ENCODE data around the gene NOL7.

NOL7 gene

DNA sequence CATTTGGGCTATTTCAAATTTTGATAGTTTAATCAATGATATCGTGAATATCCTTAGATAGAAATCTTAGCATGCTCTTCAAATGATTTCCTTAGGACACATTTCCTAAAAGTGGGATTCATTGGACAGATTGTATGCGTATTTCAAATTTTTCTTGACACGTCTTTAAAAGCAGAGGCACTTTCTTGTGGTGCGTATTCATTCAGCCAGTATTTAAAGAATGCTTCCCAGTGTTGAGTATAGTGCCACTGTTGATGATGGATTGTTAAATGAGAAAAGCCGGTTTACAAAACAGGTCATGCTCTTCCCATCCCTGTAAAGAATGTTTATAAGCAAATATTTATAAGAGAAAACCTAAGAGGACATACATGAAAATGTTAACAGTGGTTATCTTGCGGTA, 15.1 kb upstream of the NOL7 start:
- no peak for DNase-seq

DNA sequence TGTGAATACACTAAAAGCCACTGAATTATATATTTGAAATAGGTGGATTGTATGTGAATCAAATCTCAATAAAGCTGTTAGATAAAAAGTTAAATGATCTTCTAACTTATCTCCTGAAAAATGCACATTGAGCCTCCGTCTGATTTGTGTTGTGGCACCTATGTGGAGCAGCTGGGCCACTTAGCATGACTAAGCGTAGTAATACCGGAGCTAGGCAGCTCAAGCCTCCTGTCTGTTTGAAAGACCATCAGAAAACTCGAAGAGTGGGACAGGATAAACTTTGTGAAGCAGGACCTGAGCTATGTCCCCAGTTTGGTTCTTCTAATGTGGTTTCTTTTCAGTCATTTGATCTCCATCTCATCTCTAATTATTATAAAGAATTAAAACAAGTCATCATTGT, 11.0 kb upstream of the NOL7 start:
- DNase-seq: no peak

DNA sequence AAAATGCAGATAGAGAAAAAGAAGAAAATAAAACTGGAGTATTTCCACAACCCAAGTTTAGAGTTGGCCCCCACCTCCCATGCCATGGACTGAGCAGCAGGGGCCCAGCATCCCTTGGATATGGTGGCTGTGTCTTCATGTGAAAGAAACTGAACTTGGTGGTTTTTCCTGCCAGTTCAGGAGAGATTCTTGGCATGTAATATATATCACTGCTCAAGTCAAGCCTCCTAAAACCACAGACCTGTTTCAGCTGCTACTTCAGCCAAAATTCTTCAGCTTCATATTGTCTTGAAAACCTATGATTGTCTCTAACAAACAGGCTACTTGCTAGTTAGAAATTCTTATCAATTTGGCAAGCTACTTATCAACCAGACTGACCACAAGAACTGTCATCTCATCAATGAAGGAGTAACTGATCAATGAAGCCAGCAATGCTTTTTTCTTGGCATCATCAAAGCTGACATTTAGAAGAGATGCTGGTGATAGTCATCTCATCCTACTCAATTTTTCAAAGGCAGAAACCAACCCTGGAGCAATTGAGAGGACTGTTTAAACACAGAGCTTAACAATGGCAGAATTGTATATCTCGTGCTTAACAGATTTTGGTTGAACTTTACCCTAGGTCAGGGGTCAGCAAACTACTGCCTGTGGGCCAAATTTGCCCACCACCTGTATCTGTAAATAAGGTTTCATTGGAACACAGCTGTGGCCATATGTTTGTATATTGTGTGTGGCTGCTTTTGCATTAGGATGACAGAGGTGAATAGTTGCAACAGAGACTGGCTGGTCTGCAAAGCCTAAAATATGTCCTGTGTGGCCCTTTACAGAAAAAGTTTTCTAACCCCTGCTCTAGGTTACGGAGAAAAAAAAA, 10.4 kb upstream of the NOL7 start:
- no peak for DNase-seq

DNA sequence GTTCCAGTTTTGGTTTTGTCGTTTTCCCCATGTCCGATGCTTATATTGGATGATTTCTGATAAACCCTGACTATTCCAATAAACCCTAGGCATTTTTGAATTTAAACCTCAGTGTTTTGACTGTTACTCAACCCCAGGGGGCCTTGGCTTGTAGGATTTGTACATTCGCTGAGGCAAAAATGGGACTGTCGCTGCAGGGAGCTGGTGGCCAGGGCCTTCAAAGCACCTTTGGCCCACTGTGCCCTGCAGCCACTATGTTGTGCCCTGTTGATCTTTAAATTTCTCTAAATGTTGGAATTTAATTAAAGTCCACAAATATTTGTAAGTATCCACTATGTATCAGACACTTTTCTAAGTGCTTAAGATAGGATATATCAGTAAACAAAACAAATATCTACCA, 9.5 kb upstream of the NOL7 start:
- DNase-seq: no peak

DNA sequence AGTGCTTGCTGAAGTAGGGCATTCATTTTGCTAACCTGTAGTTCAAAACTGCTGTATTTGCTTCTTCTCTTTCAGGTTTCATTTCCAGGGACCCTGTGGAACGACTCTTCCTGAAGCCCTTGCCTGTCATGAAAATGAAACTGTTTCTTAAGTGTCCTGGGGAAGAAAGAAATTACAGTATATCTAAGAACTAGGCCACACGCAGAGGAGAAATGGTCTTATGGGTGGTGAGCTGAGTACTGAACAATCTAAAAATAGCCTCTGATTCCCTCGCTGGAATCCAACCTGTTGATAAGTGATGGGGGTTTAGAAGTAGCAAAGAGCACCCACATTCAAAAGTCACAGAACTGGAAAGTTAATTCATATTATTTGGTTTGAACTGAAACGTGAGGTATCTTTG, 3.4 kb upstream of the NOL7 start:
- no peak for DNase-seq

DNA sequence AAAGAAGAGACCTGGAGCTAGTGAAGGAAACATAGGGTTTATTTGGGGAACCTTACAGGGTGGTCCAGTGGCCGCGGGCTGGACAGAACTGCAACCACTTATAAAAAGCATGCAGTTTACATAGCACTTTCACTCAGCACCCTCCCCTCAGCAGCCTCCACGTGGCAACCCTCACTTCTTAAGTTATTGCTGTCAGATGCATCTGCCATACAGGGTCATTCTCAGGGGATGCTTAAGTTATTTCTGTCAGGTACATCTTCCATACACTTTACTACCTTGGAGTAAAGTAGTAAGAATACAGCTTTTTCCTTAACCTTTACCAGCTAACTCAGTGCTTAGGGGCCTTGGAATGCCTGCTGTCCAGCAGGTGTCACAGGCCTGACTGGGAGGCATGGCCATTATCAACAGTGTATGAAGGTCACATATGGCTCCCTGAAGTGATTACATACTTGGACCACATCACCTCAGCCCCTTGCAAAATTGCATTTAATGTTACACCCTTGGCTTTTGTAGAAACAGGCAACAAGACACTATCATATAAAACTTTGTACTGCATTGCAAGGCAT, 2.0 kb upstream of the NOL7 start:
- no peak for DNase-seq

DNA sequence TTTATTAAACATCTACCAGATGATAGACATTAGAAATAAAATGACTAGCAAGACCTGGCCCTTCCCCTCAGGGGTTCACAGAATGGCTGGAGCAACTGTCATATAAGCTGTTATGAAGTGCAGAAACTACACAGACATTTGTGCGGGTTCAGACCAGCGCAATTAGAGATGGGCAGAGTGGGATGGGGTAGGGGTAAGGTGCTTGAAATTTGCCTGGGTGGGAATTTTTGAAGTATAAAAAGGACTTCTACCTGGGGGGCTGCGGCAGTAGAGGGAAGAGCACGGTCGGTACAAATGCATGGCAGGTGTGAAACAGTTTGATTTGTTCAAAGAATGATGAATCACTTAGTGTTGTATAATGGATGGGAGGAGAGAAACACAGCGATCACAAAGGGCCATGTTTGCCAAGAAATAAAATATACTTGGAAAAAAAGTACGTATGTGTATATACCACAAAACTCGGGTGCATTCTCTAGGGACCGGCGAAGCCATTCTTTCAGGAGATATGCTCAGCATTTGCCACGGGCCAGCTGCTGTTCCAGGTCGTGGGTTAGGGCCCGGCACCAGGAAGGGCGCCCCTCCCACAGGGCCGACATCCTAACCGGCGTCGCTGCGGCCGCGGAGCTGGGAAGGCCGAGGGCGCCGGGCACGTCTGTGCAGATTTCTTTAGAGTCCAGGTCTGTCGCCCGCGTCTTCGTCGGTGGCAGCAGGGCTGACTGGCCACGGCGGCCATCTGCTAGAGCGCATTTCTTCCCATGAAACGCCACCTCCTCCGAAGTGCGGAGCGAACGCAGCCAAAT, 809 bp upstream of the NOL7 start:
- no peak for DNase-seq

DNA sequence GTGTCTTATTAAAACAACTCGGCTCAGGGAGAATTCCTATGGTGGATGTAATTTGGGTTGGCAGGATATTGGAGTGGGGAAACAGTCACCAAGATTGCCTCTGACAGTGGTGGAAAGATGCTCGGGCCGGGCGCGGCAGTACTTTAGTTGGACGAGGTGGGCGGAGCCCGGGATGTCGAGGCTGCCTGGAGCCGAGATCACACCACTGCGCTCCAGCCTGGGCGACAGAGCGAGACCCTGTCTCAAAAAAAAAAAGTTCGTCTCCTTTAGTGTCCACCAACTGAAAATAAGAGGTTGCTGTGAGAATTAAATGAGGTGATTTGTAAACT, 621 bp downstream of the NOL7 start:
- DNase-seq: peak; percentile 31

DNA sequence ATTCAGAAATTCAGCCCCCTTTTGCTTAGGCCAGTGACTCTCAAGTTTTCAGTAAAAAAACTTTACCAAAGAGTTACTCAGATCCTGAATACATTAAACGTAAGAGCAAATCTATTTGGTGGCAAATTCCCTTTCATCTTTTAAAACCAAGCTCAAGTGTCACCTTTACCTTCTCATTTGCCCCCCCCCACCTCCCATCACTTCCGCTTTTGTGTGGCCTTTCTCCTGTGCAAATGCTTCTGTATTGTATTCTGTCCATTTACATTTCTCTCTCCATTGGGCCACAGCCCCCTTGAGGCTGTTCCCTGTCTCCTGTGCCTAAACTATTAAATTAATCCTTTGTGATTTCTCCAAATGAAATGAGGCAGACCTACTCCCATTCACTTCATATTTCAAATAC, 1.9 kb downstream of the NOL7 start:
- no peak for DNase-seq

DNA sequence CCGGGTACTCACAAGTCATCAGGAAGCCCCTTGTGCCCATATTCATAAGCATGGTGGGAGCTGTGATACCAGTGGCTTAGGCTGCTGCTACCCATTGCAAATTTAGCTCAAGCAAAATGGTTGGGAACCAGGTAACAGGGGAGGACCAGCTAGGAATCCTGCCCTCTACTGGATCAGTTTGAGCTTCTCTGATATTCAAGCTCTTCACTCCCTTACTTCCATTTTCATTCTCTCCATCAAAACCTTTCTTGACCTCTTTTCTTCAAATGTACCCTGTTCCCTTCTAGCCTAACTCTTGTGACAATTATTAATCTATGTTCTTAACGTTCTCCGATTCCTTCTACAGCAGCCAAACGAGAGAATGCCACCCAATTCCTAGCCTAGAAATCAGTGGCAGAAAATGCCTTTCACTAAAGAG, 9.7 kb downstream of the NOL7 start:
- no peak for DNase-seq

DNA sequence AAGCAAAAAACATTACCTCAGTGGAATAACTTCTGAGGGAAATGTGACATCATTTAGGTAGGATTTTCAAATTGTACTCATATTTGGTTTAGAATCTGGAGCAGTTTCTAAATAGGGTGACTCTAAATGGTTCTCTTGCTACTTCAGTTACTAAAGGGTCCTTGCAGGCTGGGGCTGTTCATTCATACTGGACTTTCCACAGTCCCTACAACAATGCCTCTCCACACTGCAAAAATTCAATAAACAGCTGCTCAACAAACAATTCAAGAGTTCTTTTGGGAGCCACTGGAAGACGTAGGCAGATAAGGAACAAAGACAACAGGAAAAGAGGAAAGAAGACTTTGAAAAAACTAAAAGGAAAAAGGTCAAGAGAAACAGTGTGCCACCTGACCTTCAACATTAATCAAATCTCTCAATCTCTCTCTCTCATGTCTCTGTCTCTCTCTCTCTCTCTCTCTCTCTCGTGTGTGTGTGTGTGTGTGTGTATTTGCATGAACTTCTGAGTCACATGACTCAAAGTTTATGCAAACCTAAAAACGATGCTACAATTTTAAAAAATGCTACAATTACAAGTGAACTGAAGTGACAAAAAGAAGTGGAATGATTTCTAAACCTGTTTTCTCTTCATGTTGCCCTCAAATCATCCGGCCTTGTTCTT, 14.5 kb downstream of the NOL7 start:
- no peak for DNase-seq

DNA sequence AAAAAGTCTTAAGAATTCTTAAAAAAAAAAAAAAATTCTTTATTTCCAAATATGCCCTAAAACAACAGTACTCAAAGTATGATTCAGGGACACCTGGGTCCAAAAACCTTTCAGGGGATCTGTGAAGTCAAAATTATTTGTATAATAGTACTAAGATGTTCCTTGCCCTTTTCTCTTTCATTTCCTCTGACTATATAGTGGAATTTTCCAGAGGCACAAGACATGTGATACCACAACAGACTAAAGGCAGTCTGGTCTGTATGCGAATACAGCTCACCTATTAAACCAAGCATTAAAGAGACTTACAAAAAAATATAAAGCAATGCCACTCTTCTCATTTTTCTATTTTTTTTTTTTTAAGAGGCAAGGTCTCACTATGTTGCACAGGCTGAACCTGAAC, 15.4 kb downstream of the NOL7 start:
- no peak for DNase-seq

DNA sequence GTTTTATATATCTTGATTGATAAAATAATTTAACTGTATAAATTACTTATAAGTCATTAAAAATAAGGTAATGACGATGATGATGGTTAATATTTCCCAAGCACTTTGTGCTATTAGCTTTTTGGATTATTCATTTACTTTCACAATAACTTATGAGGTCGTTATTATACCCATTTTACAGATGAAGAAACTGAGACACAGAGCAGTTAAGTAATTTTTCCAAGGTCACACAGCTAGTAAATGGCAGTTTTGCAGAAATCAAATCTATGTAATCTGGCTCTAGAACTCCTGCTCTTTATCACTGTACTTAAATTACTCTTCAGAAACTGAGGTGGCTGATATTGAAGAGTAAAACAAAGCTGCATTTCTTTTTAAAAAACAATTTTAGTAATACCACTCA, 18.2 kb downstream of the NOL7 start:
- no peak for DNase-seq

DNA sequence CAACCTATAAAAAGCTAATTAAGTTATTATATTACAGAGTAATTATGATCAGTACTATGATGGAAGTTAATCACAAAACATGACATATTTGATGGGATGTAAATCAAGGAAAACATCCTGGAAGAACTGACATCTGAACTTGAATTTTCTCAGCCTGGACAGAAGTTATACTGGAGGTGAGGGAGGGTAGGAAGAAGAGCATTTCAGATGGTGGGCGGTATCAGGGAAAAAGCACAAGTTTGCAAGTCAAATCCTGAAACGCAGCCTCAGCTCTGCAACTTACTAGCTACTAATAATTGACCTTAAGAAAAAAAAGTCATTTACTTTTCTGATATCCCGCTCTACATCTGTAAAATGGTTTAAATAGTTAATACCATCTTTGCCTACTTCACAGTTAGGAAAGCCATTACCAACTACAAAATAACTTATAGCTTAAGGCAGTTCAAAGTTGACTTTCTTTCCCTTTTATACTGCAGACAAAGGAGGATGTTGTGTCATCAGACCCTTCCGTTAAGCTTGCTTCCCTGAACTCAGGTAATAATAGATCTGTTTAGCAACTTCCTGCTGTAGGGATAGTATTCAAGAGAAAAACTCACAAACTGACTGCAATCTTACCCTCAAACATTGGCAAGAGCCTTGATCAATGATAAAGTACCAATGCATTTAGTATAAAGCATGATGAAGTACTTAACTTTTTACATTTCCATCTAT, 21.0 kb downstream of the NOL7 start:
- DNase-seq: no peak

DNA sequence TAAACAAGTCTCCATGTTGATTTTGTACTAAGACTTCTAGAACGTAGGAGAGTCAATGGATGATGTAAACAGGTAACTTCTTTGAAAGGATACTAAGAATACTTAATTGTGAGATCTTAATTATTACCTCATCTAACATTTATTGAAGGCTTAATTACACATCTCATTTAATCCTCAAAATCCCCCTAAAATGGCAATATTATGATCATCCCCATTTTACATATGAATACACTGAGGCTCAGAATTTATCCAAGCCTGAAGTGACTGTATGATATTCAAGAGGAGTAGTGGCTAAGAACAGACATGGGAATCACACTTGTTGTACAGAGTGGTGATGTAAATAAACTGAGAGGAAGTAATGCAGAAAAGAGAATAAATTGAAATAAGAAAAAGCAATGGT, 22.9 kb downstream of the NOL7 start:
- no peak for DNase-seq

DNA sequence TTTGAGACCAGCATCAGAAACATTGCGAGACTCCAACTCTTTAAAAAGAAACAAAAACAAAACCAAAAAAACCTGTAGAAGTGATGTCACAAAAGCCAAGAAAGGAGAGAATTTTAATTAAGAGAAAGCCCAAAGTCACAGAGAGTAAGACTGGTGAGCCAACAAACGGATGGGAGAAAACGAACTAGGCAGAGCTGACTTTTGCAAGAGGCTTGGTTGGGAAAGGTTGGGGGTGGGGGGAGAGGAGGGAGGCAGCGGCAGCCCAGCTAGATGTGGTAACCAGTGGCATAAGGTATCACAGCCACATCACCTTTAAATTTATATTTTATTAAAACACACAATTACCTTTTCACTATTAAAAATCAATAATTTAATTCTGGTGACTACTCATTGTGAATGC, 23.5 kb downstream of the NOL7 start:
- DNase-seq: no peak

DNA sequence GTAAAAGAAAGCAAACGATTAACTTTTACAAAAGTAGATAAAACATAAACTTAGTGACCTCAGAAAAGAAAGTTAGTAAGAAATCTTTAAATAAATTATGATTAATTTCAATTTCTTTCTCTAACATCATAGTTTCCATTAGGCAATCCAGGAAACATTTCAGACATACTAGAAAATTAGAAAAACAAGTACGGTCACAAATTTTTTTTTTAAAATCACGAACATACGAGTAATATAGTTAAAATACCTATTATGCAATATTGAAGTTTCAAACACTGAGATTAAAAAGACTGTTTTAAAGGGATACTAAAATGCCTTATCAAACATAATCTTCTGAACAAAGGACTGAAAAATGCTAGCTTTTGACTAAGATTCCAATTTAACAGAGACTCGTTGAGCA, 26.2 kb downstream of the NOL7 start:
- no peak for DNase-seq

DNA sequence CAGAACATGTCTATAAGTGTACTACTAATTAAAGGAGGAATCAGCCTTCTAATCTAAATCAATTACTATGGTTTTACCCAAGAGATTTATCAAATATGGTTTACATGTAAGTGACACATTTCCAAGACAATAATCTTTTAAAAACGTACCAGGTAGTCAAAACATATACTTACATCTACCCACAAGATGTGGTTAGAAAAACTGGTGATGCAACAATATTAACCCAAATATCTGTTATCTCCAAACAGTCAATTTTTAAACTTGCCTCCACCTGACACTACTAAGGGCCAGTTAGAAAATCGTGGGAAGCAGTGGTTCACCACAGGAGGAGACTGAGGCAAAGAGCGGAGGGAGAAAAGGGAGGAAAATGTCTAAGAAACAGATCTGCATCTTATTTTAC, 28.0 kb downstream of the NOL7 start:
- DNase-seq: no peak

DNA sequence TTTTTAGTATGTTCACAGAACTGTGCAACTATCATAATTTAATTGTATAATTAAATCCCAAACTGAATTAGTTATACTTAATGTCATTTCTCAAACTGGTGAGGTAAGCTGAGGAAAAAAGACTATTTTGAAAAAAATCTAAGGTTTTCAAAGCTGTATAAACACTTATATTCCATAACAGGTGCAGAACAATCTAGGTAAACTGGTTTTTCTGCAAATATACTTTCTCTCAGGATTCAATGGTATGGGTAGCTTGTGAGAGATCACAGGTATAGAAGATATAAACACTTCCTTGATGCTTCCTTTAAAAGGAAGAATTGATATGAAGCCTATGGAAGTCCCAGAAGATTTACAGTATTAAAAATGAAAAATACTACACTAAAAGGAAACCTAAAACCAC, 33.7 kb downstream of the NOL7 start:
- no peak for DNase-seq

DNA sequence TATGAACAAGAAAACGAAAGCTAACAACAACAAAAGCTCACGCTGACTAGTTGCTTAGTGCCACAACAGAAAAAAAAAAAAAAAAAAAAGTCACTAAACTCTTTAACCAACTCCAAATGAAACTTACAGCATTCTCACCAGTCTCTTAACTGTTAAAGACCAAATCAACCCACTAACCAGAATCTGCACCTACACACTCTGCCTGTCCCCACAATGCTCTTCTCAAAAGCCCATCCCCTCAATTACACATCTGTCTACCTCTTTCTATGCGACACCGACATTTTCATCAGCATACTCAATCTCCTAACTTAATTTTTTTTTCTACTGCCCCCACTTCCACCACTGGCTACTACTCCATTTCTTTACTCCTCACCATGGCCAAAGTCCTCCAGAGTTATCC, 34.3 kb downstream of the NOL7 start:
- DNase-seq: no peak

DNA sequence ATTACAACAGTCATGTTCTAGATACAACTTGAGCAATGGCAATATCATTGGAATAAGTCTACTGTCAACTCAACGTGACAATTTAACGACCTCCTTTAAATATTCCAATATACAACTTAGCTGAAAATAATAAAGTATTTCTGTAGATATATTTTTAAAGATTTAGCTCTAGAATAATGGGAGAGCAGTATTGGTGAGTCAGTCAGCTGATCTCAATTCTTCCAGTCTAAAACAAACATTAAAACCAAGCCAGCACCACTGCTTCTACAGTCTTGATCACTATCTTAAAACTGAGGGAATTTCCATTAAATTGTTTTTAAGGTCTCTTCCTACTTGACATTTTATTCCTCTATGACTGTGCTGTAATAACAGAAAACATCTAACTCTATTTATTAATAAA, 38.2 kb downstream of the NOL7 start:
- DNase-seq: no peak

DNA sequence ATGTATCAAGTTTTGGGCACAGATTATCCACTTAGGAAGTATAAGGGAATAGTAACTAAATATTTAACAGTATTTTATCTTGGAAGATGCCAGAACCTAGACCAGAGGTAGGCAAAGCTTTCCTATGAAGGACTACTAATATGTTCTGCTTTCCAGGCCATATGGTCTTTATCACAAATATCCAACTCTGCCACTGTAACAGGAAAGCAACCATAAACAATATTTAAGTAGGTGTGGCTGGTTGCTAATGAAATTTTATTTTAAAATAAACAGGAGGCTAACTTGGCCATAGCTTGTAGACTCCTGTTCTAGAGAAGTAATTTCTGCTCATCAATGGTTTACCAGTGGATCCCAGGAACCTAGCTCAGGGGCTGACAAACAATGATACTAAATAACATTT, 39.4 kb downstream of the NOL7 start:
- DNase-seq: no peak

DNA sequence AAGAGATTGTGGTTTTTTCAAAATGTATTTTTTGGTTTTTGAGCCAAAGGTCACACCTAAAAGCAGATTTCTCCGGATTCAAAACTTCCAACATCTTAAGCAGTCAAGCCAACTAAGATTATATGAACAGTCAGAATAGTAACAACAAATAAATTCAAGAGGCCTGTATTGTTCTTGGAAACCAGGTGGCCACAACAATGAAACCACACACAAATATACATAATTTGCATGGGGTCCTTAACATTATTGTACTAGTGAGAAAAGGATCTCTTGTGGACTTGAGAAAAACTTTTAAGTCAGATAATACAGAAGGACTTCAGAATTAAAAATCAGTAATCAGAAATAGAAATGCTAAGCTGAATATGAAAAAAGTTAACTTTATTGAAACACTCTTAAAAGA, 40.6 kb downstream of the NOL7 start:
- DNase-seq: no peak
